ENCODE results near the gene SH3YL1.

- TF ChIP-seq CTCF (IDR thresholded peaks at IDR 0.05) (no peak), EZH2 (IDR thresholded peaks at IDR 0.05) (no peak), EZH2phosphoT487 (IDR thresholded peaks at IDR 0.05) (no peak)
These were observed 8.1 kb upstream of the SH3YL1 start for GRCh38 chr2:271917-272316.

Data from neural progenitor cell (in vitro differentiated cells).